IMR-90 (cell line): ENCODE data around the gene PHKA1. TPM values are rescaled to one million over a fixed set of nuclear protein-coding genes. Genes with fewer than 3 reads are reported as not detected.

ENCODE experiments used
- ATAC-seq: fragments of 200-7000 bp; cut with Tn5 transposase; 2 replicates; pipeline ENCODE4 v1.9.1; 2020; ENCODE audit warnings: low read depth, mild to moderate bottlenecking, moderate library complexity
- BruUV-seq: library from RNA; stranded (reverse); fragments of 400-500 nt; replicated peaks from 2 replicates; lab custom pipeline; 2021; lab: Mats Ljungman, UMichigan
- CTCF ChIA-PET: fragments of 300-600 bp; formaldehyde crosslinking; extraction: SDS; loops from one replicate; lab custom pipeline; 2021; ENCODE audit warnings: antibody characterized with exemption; lab: Yijun Ruan, JAX
- POLR2A ChIA-PET: fragments of 300-600 bp; sonication (Branson Sonifier 250); formaldehyde crosslinking; loops from one replicate; lab custom pipeline; 2022; ENCODE audit warnings: antibody characterized with exemption; ENCODE audit not compliant: unreplicated experiment; lab: Charles Lee
- DNase-seq: peaks from one replicate; pipeline ENCODE4 v3.0.0; 2013
- H2AFZ ChIP-seq: replicated peaks from 2 replicates; pipeline ENCODE3; 2013; ENCODE audit warnings: low read length, mild to moderate bottlenecking; ENCODE audit not compliant: poor library complexity
- H2AK5ac ChIP-seq: 2 replicates; pipeline ENCODE4 v1.6.1; 2013; ENCODE audit warnings: low read depth, low read length, inconsistent platforms
- H2AK9ac ChIP-seq: replicated peaks from 2 replicates; pipeline ENCODE3; 2013; ENCODE audit warnings: mild to moderate bottlenecking, low read depth, low read length, moderate library complexity; ENCODE audit not compliant: poor library complexity
- H2BK120ac ChIP-seq: 2 replicates; pipeline ENCODE4 v1.6.1; 2013; ENCODE audit warnings: low read depth, low read length, inconsistent platforms
- H2BK15ac ChIP-seq: 3 replicates; pipeline ENCODE4 v1.6.1; 2013; ENCODE audit warnings: low read depth, low read length, inconsistent platforms
- H2BK20ac ChIP-seq: 2 replicates; pipeline ENCODE4 v1.6.1; 2013; ENCODE audit warnings: low read depth, mild to moderate bottlenecking, inconsistent platforms, low read length, moderate library complexity
- H2BK5ac ChIP-seq: 2 replicates; pipeline ENCODE4 v1.6.1; 2013; ENCODE audit warnings: mild to moderate bottlenecking, low read depth, low read length, inconsistent platforms; ENCODE audit not compliant: poor library complexity, severe bottlenecking
- H3K14ac ChIP-seq: replicated peaks from 2 replicates; pipeline ENCODE4 v1.6.1; 2013; ENCODE audit warnings: low read depth, low read length, inconsistent platforms
- H3K18ac ChIP-seq: 2 replicates; pipeline ENCODE4 v1.6.1; 2013; ENCODE audit warnings: low read depth, low read length, control low read depth
- H3K23ac ChIP-seq: 2 replicates; pipeline ENCODE4 v1.6.1; 2013; ENCODE audit warnings: low read depth, low read length, inconsistent platforms
- H3K27ac ChIP-seq: 2 replicates; pipeline ENCODE4 v1.5.1; 2013; ENCODE audit warnings: mild to moderate bottlenecking, control low read depth, low read length; ENCODE audit not compliant: insufficient read depth
- H3K27me3 ChIP-seq: 2 replicates; pipeline ENCODE4 v1.6.1; 2013; ENCODE audit warnings: low read length; ENCODE audit not compliant: control insufficient read depth, insufficient read depth
- H3K36me3 ChIP-seq: 2 replicates; pipeline ENCODE4 v1.6.1; 2013; ENCODE audit warnings: low read length, mixed read lengths; ENCODE audit not compliant: control insufficient read depth, insufficient read depth
- H3K4ac ChIP-seq: 2 replicates; pipeline ENCODE4 v1.6.1; 2013; ENCODE audit warnings: low read depth, low read length, inconsistent platforms
- H3K4me1 ChIP-seq: 2 replicates; pipeline ENCODE4 v1.6.1; 2013; ENCODE audit warnings: low read length, mixed read lengths; ENCODE audit not compliant: control insufficient read depth, insufficient read depth
- H3K4me2 ChIP-seq: 2 replicates; pipeline ENCODE4 v1.6.1; 2013; ENCODE audit warnings: low read depth, mild to moderate bottlenecking, control low read depth, low read length, moderate library complexity
- H3K4me3 ChIP-seq: 2 replicates; pipeline ENCODE4 v1.5.1; 2013; ENCODE audit warnings: low read depth, mild to moderate bottlenecking, control low read depth, low read length, moderate library complexity; ENCODE audit not compliant: insufficient read depth
- H3K56ac ChIP-seq: 2 replicates; pipeline ENCODE4 v1.6.1; 2013; ENCODE audit warnings: low read length, inconsistent platforms; ENCODE audit not compliant: insufficient read depth; ENCODE audit errors: extremely low read depth
- H3K79me1 ChIP-seq, 2 experiments: 2 replicates each; pipeline ENCODE4 v1.6.1; 2013; ENCODE audit warnings: low read length in 2 of 2, inconsistent platforms in 1 of 2, low read depth in 1 of 2
- H3K9ac ChIP-seq: 2 replicates; pipeline ENCODE4 v1.6.1; 2013; ENCODE audit warnings: low read depth, low read length, control low read depth
- H3K9me1 ChIP-seq: 2 replicates; pipeline ENCODE4 v1.6.1; 2013; ENCODE audit warnings: low read length, inconsistent platforms; ENCODE audit not compliant: insufficient read depth
- H3K9me3 ChIP-seq: 2 replicates; pipeline ENCODE4 v1.6.1; 2013; ENCODE audit warnings: low read length; ENCODE audit not compliant: control insufficient read depth, insufficient read depth
- H4K20me1 ChIP-seq: 2 replicates; pipeline ENCODE4 v1.6.1; 2013; ENCODE audit warnings: low read length, inconsistent platforms; ENCODE audit not compliant: insufficient read depth
- H4K5ac ChIP-seq: 2 replicates; pipeline ENCODE4 v1.6.1; 2013; ENCODE audit warnings: mild to moderate bottlenecking, low read depth, low read length, control low read depth
- H4K8ac ChIP-seq, 2 experiments: 2 replicates each; pipeline ENCODE4 v1.6.1; 2013; ENCODE audit warnings: low read depth in 2 of 2, low read length in 2 of 2, control low read depth in 1 of 2, inconsistent platforms in 1 of 2
- H4K91ac ChIP-seq: 2 replicates; pipeline ENCODE4 v1.6.1; 2013; ENCODE audit warnings: low read depth, low read length, inconsistent platforms; ENCODE audit not compliant: insufficient read depth
- BHLHE40 ChIP-seq: fragments of 150-350 bp; IDR thresholded peaks from 2 replicates; pipeline ENCODE4 v1.6.1; 2016; ENCODE audit warnings: mild to moderate bottlenecking, low read depth, low read length
- CEBPB ChIP-seq: IDR thresholded peaks from 2 replicates; pipeline ENCODE4 v1.6.1; 2012; ENCODE audit warnings: low read depth, low read length, improper control_type of control experiment
- FOS ChIP-seq: fragments of 150-350 bp; IDR thresholded peaks from 2 replicates; pipeline ENCODE4 v1.6.1; 2016; ENCODE audit warnings: low read depth, low read length
- MAFK ChIP-seq: IDR thresholded peaks from 2 replicates; pipeline ENCODE4 v1.6.1; 2012; ENCODE audit warnings: low read depth, low read length, improper control_type of control experiment
- MXI1 ChIP-seq: IDR thresholded peaks from 2 replicates; pipeline ENCODE4 v1.6.1; 2012; ENCODE audit warnings: low read depth, mild to moderate bottlenecking, low read length, moderate library complexity, borderline replicate concordance
- NFE2L2 ChIP-seq: fragments of 150-350 bp; IDR thresholded peaks from 2 replicates; pipeline ENCODE4 v1.6.1; 2016; ENCODE audit warnings: low read depth, mild to moderate bottlenecking, low read length
- RAD21 ChIP-seq: IDR thresholded peaks from 2 replicates; pipeline ENCODE4 v1.6.1; 2012; ENCODE audit warnings: low read length, improper control_type of control experiment
- SMC3 ChIP-seq: fragments of 150-350 bp; IDR thresholded peaks from 2 replicates; pipeline ENCODE4 v1.6.1; 2016; ENCODE audit warnings: low read depth, mild to moderate bottlenecking, antibody characterized with exemption, low read length, moderate library complexity
- dilution Hi-C: fragments of 300-500 bp; cut with HindIII; formaldehyde crosslinking; loops from one replicate; pipeline ENCODE4 v1.14.3; 2018; ENCODE audit warnings: low sequenced_read_pairs; ENCODE audit not compliant: unreplicated experiment
- in situ Hi-C: fragments of 300-500 bp; cut with MboI; formaldehyde crosslinking; loops from 3 replicates; pipeline ENCODE4 v1.14.3; 2019; ENCODE audit warnings: low sequenced_read_pairs, inconsistent platforms, mixed read lengths
- intact Hi-C: fragments of 100-400 bp; cut with micrococcal nuclease; formaldehyde crosslinking; loops from 2 replicates; pipeline ENCODE4 v1.10.0; 2022
- polyA plus RNA-seq, 3 experiments: library from polyadenylated mRNA; depleted of rRNA; stranded (reverse); fragments of >200 nt; gene quantifications; 2 replicates each; pipeline ENCODE4 v1.2.3, GENCODE V29; 2012; ENCODE audit warnings: low replicate concordance in 1 of 3
- total RNA-seq: library from RNA; depleted of rRNA; stranded (reverse); fragments of >200 nt; gene quantifications from 2 replicates; pipeline ENCODE4 v1.2.3, GENCODE V29; 2012
- TF ChIP-seq, protein P1 (sequence below): conservative IDR thresholded peaks from 2 replicates; pipeline ENCODE4 v1.5.1; 2012; ENCODE audit warnings: mild to moderate bottlenecking, low read depth, low read length, improper control_type of control experiment
- TF ChIP-seq, protein P2 (sequence below): fragments of 150-350 bp; IDR thresholded peaks from 2 replicates; pipeline ENCODE4 v1.6.1; 2017; ENCODE audit warnings: mild to moderate bottlenecking, antibody characterized with exemption, low read length, low read depth

Gene PHKA1
- total and polyA plus RNA-seq, 2 of the 4 experiments (the other 2 are of a cell fraction) = 2.7 to 4.5 TPM

DNA sequence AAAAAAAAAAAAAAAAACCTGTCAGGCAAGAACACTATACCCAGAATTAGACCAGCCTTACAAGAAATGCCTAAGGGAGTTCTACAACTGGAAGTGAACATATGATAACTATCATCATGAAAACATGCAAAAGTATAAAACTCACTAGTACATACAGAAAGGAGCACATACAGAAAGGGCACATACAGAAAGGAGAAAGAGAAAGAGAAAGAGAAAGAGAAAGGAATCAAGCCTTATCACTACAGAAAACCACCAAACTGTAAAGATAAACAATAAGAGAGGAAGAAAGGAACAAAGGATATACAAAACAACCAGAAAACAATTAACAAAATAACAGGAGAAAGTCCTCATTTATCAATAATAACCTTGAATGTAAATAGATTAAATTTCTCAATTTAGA, 50.4 kb downstream of the PHKA1 start:
- ATAC-seq = no peak
- in situ Hi-C loops = no loop called here
- no peak overlapping the region for H4K8ac ChIP-seq

More for the DNA sequence above, 50.4 kb downstream of the PHKA1 start:
- H3K27me3 ChIP-seq = no peaks in the 10 kb centered on the region; the same call in 1 of the 2 replicates
- no peaks in the 10 kb centered on the region for H3K9me3 ChIP-seq
- H3K27ac ChIP-seq = no peak overlapping the region
- H3K23ac ChIP-seq = no peak overlapping the region
- no peak overlapping the region for H2BK120ac ChIP-seq
- no peak overlapping the region for H4K5ac ChIP-seq
- intact Hi-C loops (no loop called here), dilution Hi-C loops (no loop called here)
- no peak overlapping the region for H3K56ac ChIP-seq
- no peak overlapping the region for H3K4me3 ChIP-seq
- H2AFZ ChIP-seq = no peak overlapping the region
- no peaks in the 10 kb centered on the region for H3K36me3 ChIP-seq
- no peak overlapping the region for H3K14ac ChIP-seq
- no peak overlapping the region for H4K91ac ChIP-seq
- H2BK5ac ChIP-seq = no peak overlapping the region
- no peak overlapping the region for H3K18ac ChIP-seq
- no peak for DNase-seq
- ChIA-PET POLR2A (no interaction called here), CTCF (no interaction called here)
- no peak overlapping the region for H3K4me2 ChIP-seq
- H2AK5ac ChIP-seq = no peak overlapping the region
- TF ChIP-seq CEBPB (no peak), SMC3 (no peak), MAFK (no peak), BHLHE40 (no peak), RAD21 (no peak), NFE2L2 (no peak), FOS (no peak), MXI1 (no peak)
- TF ChIP-seq, protein P1, sequence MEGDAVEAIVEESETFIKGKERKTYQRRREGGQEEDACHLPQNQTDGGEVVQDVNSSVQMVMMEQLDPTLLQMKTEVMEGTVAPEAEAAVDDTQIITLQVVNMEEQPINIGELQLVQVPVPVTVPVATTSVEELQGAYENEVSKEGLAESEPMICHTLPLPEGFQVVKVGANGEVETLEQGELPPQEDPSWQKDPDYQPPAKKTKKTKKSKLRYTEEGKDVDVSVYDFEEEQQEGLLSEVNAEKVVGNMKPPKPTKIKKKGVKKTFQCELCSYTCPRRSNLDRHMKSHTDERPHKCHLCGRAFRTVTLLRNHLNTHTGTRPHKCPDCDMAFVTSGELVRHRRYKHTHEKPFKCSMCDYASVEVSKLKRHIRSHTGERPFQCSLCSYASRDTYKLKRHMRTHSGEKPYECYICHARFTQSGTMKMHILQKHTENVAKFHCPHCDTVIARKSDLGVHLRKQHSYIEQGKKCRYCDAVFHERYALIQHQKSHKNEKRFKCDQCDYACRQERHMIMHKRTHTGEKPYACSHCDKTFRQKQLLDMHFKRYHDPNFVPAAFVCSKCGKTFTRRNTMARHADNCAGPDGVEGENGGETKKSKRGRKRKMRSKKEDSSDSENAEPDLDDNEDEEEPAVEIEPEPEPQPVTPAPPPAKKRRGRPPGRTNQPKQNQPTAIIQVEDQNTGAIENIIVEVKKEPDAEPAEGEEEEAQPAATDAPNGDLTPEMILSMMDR = no peak
- TF ChIP-seq, protein P2, sequence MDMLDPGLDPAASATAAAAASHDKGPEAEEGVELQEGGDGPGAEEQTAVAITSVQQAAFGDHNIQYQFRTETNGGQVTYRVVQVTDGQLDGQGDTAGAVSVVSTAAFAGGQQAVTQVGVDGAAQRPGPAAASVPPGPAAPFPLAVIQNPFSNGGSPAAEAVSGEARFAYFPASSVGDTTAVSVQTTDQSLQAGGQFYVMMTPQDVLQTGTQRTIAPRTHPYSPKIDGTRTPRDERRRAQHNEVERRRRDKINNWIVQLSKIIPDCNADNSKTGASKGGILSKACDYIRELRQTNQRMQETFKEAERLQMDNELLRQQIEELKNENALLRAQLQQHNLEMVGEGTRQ = no peak
- H2BK20ac ChIP-seq = no peak overlapping the region
- no peak overlapping the region for H3K4ac ChIP-seq
- no peak overlapping the region for H2AK9ac ChIP-seq
- no peaks in the 10 kb centered on the region for H3K79me1 ChIP-seq
- H2BK15ac ChIP-seq = no peak overlapping the region
- BruUV-seq = no TSS peak
- no peaks in the 10 kb centered on the region for H4K20me1 ChIP-seq
- no peaks in the 10 kb centered on the region for H3K9me1 ChIP-seq
- H3K9ac ChIP-seq = no peak overlapping the region
- H3K4me1 ChIP-seq = no peaks in the 10 kb centered on the region
